ENCODE data around the gene KCNQ1. TPM values are rescaled to one million over a fixed set of nuclear protein-coding genes. Genes with fewer than 3 reads are reported as not detected.

Gene KCNQ1
- total and polyA plus RNA-seq, 2 donors (not counting 1 experiment from before 2014, with no cell fraction given): 21.5 to 28.8 TPM

DNA sequence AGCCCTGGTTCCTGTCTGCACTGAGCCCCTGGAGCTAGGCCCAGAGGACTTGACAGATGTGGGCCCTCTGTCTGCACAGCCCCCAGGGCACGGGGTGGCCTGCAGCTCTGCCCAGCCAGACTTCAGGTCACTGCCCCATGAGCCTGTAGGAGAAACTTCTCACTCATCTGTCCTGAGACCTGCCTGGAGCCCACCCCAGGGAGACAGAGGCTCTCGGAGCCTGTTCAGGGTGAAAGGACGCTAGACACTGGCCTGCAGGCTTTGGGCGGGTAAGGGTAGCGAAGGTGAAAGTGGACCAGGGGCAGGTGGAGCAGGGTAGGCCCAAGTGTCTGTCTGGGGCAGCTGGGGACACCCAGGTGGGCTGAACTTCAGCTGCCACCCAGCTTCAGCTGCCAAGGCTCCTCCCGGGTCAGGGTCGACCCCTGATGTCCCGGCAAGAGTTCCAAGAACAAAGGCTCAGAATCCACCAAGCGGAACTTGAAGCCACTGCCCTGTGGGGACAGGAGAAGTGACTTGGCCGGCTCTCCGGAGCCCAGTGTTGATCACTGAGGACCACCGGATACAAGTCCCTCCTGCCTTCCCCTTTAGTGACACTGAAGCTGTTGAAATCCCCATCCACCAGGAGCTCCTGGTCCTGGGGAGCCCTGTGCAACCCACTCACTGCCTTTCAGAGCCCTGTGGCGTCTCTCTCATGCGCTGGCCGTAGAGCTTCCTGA lies 90.3 kb downstream of the KCNQ1 start:
- ATAC-seq (ENCODE audit: low read depth) (no peak), DNase-seq (no peak)
- Mint-ChIP-seq H3K4me3 (no peak overlapping the region), H3K27ac (no peak overlapping the region), H3K9me3 (ENCODE audit: insufficient read depth) (no peaks in the 10 kb centered on the region), H3K4me1 (peaks cover 17% of the 10 kb centered on the region), H3K27me3 (no peaks in the 10 kb centered on the region)
- intact Hi-C loops (cut with micrococcal nuclease): no loop called here
- H3K36me3 ChIP-seq (replicated peaks in 1 of 2; ENCODE audit: control extremely low read depth in 1 of 2, control insufficient read depth in 1 of 2, extremely low read depth in 1 of 2, insufficient read depth in 2 of 2, low read length in 1 of 2): peaks cover 0 to 6% of the 10 kb centered on the region in 2 experiments
- H3K27ac ChIP-seq (ENCODE audit: low read length in 2 of 2): no peak overlapping the region
- H3K9me3 ChIP-seq (ENCODE audit: control extremely low read depth in 1 of 3, control insufficient read depth in 2 of 3, insufficient read depth in 1 of 3, low read length in 2 of 3): no peaks in the 10 kb centered on the region
- peaks cover 0 to 14% (median 0%) of the 10 kb centered on the region in 4 experiments for H3K27me3 ChIP-seq (replicated peaks in 1 of 4; ENCODE audit: control extremely low read depth in 1 of 4, control insufficient read depth in 3 of 4, insufficient read depth in 4 of 4, low read length in 3 of 4)
- no peak overlapping the region for H2AFZ ChIP-seq (ENCODE audit: insufficient read depth, low read depth, low read length, poor library complexity, severe bottlenecking)
- ChIA-PET CTCF (interaction anchor here (0.5 to 12.8 kb wide), 4 partner anchors 111 to 843 kb away, joined by 3 to 595 read pairs (median 150); partner anchors contain the start of gene CDKN1C), POLR2A (no interaction called here)
- H3K9ac ChIP-seq (ENCODE audit: low read length): no peak overlapping the region
- H4K20me1 ChIP-seq (ENCODE audit: control insufficient read depth, insufficient read depth, low read length, poor library complexity, severe bottlenecking): peaks cover 92% of the 10 kb centered on the region
- peaks cover 19 to 21% of the 10 kb centered on the region in 2 donors for H3K4me1 ChIP-seq (ENCODE audit: control insufficient read depth in 2 of 2, insufficient read depth in 2 of 2, low read length in 2 of 2)
- TF ChIP-seq EZH2 (IDR thresholded peaks at IDR 0.05; ENCODE audit: borderline replicate concordance, insufficient read depth, low read depth, low read length, poor library complexity, severe bottlenecking): no peak
- TF ChIP-seq, protein P1, sequence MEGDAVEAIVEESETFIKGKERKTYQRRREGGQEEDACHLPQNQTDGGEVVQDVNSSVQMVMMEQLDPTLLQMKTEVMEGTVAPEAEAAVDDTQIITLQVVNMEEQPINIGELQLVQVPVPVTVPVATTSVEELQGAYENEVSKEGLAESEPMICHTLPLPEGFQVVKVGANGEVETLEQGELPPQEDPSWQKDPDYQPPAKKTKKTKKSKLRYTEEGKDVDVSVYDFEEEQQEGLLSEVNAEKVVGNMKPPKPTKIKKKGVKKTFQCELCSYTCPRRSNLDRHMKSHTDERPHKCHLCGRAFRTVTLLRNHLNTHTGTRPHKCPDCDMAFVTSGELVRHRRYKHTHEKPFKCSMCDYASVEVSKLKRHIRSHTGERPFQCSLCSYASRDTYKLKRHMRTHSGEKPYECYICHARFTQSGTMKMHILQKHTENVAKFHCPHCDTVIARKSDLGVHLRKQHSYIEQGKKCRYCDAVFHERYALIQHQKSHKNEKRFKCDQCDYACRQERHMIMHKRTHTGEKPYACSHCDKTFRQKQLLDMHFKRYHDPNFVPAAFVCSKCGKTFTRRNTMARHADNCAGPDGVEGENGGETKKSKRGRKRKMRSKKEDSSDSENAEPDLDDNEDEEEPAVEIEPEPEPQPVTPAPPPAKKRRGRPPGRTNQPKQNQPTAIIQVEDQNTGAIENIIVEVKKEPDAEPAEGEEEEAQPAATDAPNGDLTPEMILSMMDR (IDR thresholded peaks at IDR 0.05): no peak
- WGBS (ENCODE audit: insufficient coverage): 95% methylated on average over 14 of the region's 15 CpGs
- no peak overlapping the region for H3K4me3 ChIP-seq (ENCODE audit: control extremely low read depth in 1 of 5, extremely low read depth in 1 of 5, insufficient read depth in 1 of 5, low read depth in 2 of 5, low read length in 4 of 5)
- peaks cover 62% of the 10 kb centered on the region for H3K79me2 ChIP-seq (ENCODE audit: control insufficient read depth, insufficient read depth, low read length)
- H3K4me2 ChIP-seq (replicated peaks; ENCODE audit: low read depth, low read length, poor library complexity, severe bottlenecking): no peak overlapping the region

Data from B cell (primary cell).